GM12874 (cell line): ENCODE results near the gene SKI.

Experiments used
- TF ChIP-seq, protein P1 (sequence below): IDR thresholded peaks from 2 replicates; pipeline ENCODE4 v1.5.1; 2011; ENCODE audit warnings: low read depth, mild to moderate bottlenecking, control low read depth, low read length, moderate library complexity; ENCODE audit not compliant: insufficient read depth

Gene SKI

DNA sequence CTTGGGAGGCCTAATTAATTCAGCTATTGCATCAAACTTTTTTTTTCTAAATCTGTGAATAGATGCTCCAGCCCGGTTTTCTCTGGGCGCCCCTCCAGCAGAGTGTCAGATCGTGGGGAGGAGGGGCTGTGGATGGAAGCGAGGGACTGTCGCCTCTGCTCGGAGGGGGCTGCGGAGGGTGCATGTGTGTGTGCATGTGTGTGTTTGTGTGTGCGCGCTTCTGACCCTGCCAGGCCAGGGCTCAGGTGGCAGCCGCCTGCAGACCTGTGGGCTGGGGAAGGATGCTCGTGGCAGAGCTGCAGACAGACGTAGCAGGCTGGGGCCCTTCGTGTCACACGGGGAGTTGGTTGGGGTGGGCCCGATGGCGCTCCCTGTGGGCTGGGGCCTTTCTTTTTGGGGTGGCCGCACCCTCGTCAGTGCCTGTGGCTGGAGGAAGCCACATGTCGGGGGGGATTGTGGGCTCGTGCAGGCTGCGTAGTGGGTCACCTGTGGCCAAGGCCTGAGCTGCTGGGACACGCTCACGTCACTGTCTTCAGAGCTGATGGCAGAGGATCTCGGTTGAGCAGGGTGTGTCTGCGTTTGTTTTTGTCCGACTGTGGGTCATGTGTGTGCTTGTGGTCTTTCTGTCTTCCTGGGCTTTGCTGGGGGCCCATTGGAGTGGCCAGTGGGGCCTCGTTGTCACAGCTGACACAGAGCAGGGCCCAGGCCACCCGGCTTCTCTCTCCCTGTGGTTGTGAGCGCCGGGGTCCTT, 2.8 kb downstream of the SKI start:
- TF ChIP-seq, protein P1, sequence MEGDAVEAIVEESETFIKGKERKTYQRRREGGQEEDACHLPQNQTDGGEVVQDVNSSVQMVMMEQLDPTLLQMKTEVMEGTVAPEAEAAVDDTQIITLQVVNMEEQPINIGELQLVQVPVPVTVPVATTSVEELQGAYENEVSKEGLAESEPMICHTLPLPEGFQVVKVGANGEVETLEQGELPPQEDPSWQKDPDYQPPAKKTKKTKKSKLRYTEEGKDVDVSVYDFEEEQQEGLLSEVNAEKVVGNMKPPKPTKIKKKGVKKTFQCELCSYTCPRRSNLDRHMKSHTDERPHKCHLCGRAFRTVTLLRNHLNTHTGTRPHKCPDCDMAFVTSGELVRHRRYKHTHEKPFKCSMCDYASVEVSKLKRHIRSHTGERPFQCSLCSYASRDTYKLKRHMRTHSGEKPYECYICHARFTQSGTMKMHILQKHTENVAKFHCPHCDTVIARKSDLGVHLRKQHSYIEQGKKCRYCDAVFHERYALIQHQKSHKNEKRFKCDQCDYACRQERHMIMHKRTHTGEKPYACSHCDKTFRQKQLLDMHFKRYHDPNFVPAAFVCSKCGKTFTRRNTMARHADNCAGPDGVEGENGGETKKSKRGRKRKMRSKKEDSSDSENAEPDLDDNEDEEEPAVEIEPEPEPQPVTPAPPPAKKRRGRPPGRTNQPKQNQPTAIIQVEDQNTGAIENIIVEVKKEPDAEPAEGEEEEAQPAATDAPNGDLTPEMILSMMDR = no peak

- TF ChIP-seq, protein P1 = no peak
These were observed 3.6 kb downstream of the SKI start for GRCh38 chr1:2231532-2232254.

DNA sequence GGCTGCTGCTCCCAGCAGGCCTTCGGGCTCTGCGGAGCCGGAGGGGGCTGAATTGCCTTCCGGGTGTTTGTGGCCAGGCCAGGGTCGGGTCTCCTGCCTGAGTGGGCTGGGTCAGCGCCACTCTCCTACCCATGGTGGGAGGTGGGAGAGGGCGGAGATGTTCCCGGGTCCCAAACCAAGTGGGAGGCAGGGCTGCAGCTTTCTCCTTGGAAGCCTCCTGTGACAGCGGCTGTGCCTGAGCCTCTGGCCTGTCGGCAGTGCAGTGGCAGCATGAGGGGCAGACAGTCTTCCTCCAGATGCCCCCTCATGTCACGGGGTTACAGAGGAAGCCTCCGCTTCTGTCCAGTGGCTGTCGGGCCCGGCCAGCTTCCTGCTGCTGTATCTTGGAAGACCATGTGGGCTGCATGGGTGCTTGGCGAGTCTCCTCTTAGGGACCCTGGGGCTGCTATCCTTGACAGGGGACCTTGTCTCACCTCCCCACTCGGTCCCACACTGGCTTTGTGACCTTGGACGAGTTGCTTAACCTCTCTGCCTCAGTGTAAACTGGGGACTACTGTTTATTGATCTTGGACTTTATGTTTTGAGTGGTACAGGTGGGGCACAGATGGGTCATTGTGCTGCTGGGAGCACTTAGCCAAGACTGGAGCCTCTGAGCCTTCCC, 4.3 kb downstream of the SKI start:
- TF ChIP-seq, protein P1 = no peak

GRCh38 chr1:2232916-2233438, 4.9 kb downstream of the SKI start:
- TF ChIP-seq, protein P1 = no peak

DNA sequence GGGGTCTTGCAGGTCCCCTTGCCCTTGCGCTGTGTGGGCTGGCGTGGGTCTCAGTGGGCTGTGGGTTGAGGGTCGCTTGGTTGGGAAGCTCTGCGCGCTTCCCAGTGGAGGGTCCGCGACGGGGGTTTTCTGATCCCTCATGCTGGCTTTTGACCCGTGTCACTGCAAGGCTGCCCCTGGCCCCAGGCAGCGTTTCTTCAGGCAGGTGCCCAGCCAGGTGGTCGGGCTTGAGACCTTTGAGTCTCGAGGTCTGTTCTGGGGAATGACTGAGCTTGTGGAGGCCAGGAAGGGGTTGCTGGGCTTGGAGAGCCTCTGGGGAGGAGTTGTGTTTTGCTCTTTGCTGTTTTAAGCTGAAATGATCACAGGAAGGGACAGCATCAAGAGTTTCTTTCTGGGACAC, 5.3 kb downstream of the SKI start:
- TF ChIP-seq, protein P1 = no peak

- TF ChIP-seq, protein P1 = no peak
These were observed 6.1 kb downstream of the SKI start for GRCh38 chr1:2233997-2234761.
